Immature natural killer cell (primary cell): ENCODE measurements around the gene FRMD4A. TPM values are rescaled to one million over a fixed set of nuclear protein-coding genes. Genes with fewer than 3 reads are reported as not detected.

ENCODE experiments used
- DNase-seq, 3 donors: peaks; one replicate each; pipeline ENCODE4 v3.0.0; 2022; ENCODE audit warnings: mixed read lengths in 1 of 3
- H3K27ac Mint-ChIP-seq, 6 donors: one replicate each; pipeline ENCODE4 v1.8.0; 2020; ENCODE audit warnings: mixed read lengths in 6 of 6, mild to moderate bottlenecking in 5 of 6, inconsistent platforms in 4 of 6, moderate library complexity in 3 of 6
- H3K27me3 Mint-ChIP-seq, 3 donors: one replicate each; pipeline ENCODE4 v1.8.0; 2020 to 2021; ENCODE audit warnings: low read depth in 3 of 3, mild to moderate bottlenecking in 3 of 3, mixed read lengths in 3 of 3, moderate library complexity in 3 of 3, inconsistent platforms in 1 of 3
- H3K36me3 Mint-ChIP-seq, 3 donors: one replicate each; pipeline ENCODE4 v1.8.0; 2020; ENCODE audit warnings: mixed read lengths in 3 of 3, inconsistent platforms in 2 of 3, mild to moderate bottlenecking in 2 of 3
- H3K4me1 Mint-ChIP-seq, 2 donors: one replicate each; pipeline ENCODE4 v1.8.0; 2020; ENCODE audit warnings: inconsistent platforms in 2 of 2, mild to moderate bottlenecking in 2 of 2, mixed read lengths in 2 of 2, moderate library complexity in 1 of 2
- H3K4me3 Mint-ChIP-seq, 5 donors: one replicate each; pipeline ENCODE4 v1.8.0; 2020; ENCODE audit warnings: mild to moderate bottlenecking in 5 of 5, mixed read lengths in 5 of 5, inconsistent platforms in 3 of 5, moderate library complexity in 3 of 5
- H3K9me3 Mint-ChIP-seq, 6 donors: one replicate each; pipeline ENCODE4 v1.8.0; 2020; ENCODE audit warnings: mild to moderate bottlenecking in 6 of 6, mixed read lengths in 6 of 6, inconsistent platforms in 4 of 6, moderate library complexity in 3 of 6
- polyA plus RNA-seq, 3 donors: library from polyadenylated mRNA; unstranded; fragments of 300-500 nt; fragmentation: Illumina TruSeq; gene quantifications; one replicate each; pipeline ENCODE4 v1.2.3, GENCODE V29; 2021

FRMD4A gene
- polyA plus RNA-seq, 3 donors from 2014 or later: 0.48 TPM; not detected in 2

DNA sequence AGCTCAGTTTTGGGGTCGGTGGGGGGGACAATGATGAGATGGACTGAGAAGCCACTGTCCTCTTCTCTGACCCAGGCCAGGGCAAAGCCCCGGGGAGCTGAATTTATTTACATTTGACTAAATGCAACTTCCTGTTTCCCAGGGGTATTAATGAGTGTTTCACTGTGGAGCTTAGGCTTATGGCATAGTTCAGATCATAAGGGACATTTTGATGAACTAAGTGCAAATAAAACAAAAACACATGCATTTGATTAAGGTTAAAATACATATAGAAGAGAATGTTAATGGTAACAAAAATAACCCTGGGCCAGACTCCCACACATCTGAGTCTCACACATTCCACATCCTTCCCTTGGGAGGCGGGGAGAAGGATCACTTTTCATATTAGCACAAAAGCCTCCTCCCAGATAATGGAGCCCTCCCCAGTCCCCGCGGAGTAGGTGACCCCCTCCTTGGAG lies 320.6 kb downstream of the FRMD4A start:
- Mint-ChIP-seq H3K36me3 (peaks cover 0 to 6% (median 0%) of the 10 kb centered on the region in 3 donors), H3K27ac (no peak overlapping the region), H3K4me3 (peak overlapping the region; percentile 51 to 87 (median 75)), H3K9me3 (no peaks in the 10 kb centered on the region), H3K4me1 (peaks cover 25 to 30% of the 10 kb centered on the region in 2 donors), H3K27me3 (peaks cover 16 to 35% (median 17%) of the 10 kb centered on the region in 3 donors)
- DNase-seq: no peak

- H3K27me3 Mint-ChIP-seq: peaks cover 17 to 35% (median 20%) of the 10 kb centered on the region in 3 donors
- peaks cover 25 to 30% of the 10 kb centered on the region in 2 donors for H3K4me1 Mint-ChIP-seq
- peak overlapping the region in 1 of 6 donors; percentile 42 for H3K27ac Mint-ChIP-seq
- no peaks in the 10 kb centered on the region for H3K9me3 Mint-ChIP-seq
- peaks cover 0 to 6% (median 0%) of the 10 kb centered on the region in 3 donors for H3K36me3 Mint-ChIP-seq
- DNase-seq: peak; percentile 5 to 18 (median 6)
- H3K4me3 Mint-ChIP-seq: peak overlapping the region; percentile 51 to 87 (median 75)
These were observed 321.2 kb downstream of the FRMD4A start for GRCh38 chr10:14009371-14010100.

DNA sequence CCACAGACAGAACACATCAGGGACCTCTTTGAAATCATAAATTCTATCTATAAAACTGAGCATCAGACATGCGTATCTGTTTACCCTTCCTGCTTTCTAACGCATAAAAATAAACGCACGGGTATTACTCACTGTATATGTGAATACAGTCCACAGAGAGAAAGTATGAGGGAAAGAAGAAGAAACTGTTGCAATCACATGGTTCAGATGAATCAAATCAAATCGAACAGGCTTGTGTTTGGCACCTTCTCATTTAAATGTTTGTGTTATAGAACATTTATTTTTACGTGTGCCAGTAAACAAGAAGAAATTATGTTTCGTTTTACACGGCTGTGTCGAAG lies 322.0 kb downstream of the FRMD4A start:
- Mint-ChIP-seq H3K27ac (no peak overlapping the region), H3K9me3 (no peaks in the 10 kb centered on the region), H3K4me3 (peak overlapping the region in 4 of 5 donors; percentile 25 to 87 (median 56)), H3K36me3 (peaks cover 0 to 6% (median 0%) of the 10 kb centered on the region in 3 donors), H3K27me3 (peaks cover 17 to 35% (median 20%) of the 10 kb centered on the region in 3 donors), H3K4me1 (peaks cover 25 to 30% of the 10 kb centered on the region in 2 donors)
- no peak for DNase-seq

- H3K4me3 Mint-ChIP-seq: no peak overlapping the region
- peaks cover 8 to 31% (median 9%) of the 10 kb centered on the region in 3 donors for H3K27me3 Mint-ChIP-seq
- no peaks in the 10 kb centered on the region for H3K36me3 Mint-ChIP-seq
- DNase-seq: no peak
- no peaks in the 10 kb centered on the region for H3K9me3 Mint-ChIP-seq
- H3K27ac Mint-ChIP-seq: no peak overlapping the region
- H3K4me1 Mint-ChIP-seq: peaks cover 16 to 21% of the 10 kb centered on the region in 2 donors
These were observed 326.2 kb downstream of the FRMD4A start for GRCh38 chr10:14004536-14004935.

GRCh38 chr10:14003517-14004184 lies 327.1 kb downstream of the FRMD4A start:
- Mint-ChIP-seq H3K4me3 (no peak overlapping the region), H3K27ac (no peak overlapping the region), H3K4me1 (peaks cover 10 to 12% of the 10 kb centered on the region in 2 donors), H3K36me3 (no peaks in the 10 kb centered on the region), H3K9me3 (peaks cover 0 to 2% (median 0%) of the 10 kb centered on the region in 6 donors), H3K27me3 (peaks cover 5 to 27% (median 8%) of the 10 kb centered on the region in 3 donors)
- no peak for DNase-seq

GRCh38 chr10:14001298-14002040 lies 329.3 kb downstream of the FRMD4A start:
- H3K4me3 Mint-ChIP-seq: no peak overlapping the region

GRCh38 chr10:13998163-13998835 lies 332.4 kb downstream of the FRMD4A start:
- no peak for DNase-seq
- H3K27ac Mint-ChIP-seq: no peak overlapping the region
- no peaks in the 10 kb centered on the region for H3K36me3 Mint-ChIP-seq
- H3K4me1 Mint-ChIP-seq: no peaks in the 10 kb centered on the region
- peaks cover 0 to 3% (median 0%) of the 10 kb centered on the region in 6 donors for H3K9me3 Mint-ChIP-seq
- peaks cover 2 to 10% (median 3%) of the 10 kb centered on the region in 3 donors for H3K27me3 Mint-ChIP-seq
- no peak overlapping the region for H3K4me3 Mint-ChIP-seq

More at GRCh38 chr10:14001298-14002040, 329.3 kb downstream of the FRMD4A start:
- Mint-ChIP-seq H3K27ac (no peak overlapping the region), H3K27me3 (peaks cover 6 to 13% (median 8%) of the 10 kb centered on the region in 3 donors), H3K4me1 (no peaks in the 10 kb centered on the region), H3K9me3 (peaks cover 0 to 3% (median 0%) of the 10 kb centered on the region in 6 donors), H3K36me3 (no peaks in the 10 kb centered on the region)
- no peak for DNase-seq

DNA sequence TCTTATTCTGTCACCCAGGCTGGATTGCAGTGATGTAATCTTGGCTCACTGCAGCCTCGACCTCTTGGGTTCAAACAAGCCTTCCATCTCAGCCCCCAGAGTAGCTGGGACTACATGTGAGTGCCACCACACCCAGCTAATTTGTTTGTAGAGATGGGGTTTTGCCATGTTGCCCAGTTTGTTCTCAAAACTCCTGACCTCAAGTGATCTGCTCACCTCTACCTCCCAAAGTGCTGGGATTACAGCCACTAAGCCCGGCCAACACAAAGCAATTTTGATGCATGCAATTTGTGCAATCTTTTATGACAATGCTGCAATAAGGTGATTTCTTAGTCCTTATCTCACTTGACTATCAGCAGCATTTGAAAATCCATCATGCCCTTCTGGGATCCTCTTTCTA lies 333.1 kb downstream of the FRMD4A start:
- H3K4me1 Mint-ChIP-seq: no peaks in the 10 kb centered on the region
- H3K9me3 Mint-ChIP-seq: peaks cover 0 to 3% (median 0%) of the 10 kb centered on the region in 6 donors
- peaks cover 2 to 9% (median 3%) of the 10 kb centered on the region in 3 donors for H3K27me3 Mint-ChIP-seq
- H3K27ac Mint-ChIP-seq: no peak overlapping the region
- DNase-seq: no peak
- H3K36me3 Mint-ChIP-seq: no peaks in the 10 kb centered on the region
- H3K4me3 Mint-ChIP-seq: no peak overlapping the region

DNA sequence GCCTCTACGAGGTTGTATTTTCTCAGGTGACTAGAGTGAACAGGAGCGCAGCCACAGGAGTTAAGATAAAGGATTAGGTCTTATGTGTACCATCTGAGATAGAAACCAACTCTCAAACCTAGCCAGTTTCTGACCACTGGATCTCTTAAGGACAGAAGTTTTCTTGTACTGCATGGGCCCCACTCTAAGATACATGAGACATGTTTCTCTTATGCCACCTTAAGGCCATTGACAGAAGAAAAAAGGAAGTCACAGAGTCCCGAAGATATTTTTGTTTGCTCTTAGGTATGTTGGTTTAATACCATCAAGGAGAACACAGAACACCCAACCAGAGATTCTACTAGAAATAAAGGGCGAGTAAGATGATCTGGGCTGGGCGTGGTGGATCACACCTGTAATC lies 335.8 kb downstream of the FRMD4A start:
- H3K4me3 Mint-ChIP-seq: no peak overlapping the region
- H3K9me3 Mint-ChIP-seq: peaks cover 0 to 3% (median 0%) of the 10 kb centered on the region in 6 donors
- no peak overlapping the region for H3K27ac Mint-ChIP-seq
- no peak for DNase-seq
- no peaks in the 10 kb centered on the region for H3K36me3 Mint-ChIP-seq
- no peaks in the 10 kb centered on the region for H3K4me1 Mint-ChIP-seq
- peaks cover 2 to 8% (median 6%) of the 10 kb centered on the region in 3 donors for H3K27me3 Mint-ChIP-seq

DNA sequence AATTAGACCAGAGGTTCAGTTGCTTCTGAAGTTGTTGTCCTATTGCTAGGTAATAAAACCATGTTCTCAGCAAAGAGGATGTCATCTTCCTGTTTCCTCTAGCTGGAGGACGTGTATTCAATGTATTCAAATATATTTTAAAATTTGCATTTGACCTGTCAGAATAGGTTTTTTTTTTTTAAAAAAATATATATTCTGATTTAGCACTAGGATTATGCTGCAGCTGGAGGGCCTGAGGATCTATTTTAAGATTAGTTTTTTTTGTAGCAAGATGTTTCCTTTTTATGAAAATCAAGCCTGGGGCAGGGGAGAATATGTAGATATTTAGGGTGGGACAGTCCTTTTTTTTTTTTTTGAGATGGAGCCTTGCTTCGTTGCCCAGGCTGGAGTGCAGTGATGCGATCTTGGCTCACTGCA lies 337.0 kb downstream of the FRMD4A start:
- Mint-ChIP-seq H3K4me3 (no peak overlapping the region), H3K27ac (no peak overlapping the region)
- DNase-seq: no peak

DNA sequence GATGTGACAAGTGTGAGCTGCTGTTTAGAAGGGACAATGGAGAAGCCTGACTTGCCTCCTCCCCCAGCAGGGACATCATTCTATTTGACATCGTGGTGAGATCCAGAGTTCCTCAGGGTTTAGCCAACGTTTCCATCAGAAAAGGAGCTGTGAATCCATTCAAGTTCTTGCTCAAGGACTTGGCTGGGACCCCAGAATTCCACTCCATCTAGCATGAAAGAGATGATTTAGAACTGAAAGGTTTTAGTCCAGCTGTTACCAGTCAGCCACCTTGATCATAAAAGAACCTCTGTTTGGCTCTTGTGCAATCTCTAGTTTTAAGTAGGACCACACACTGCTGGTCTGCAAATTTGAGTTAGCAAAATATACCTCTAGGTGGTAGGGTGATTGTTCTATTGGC lies 337.6 kb downstream of the FRMD4A start:
- Mint-ChIP-seq H3K9me3 (no peaks in the 10 kb centered on the region), H3K27me3 (peaks cover 2 to 8% (median 5%) of the 10 kb centered on the region in 3 donors), H3K4me1 (no peaks in the 10 kb centered on the region), H3K4me3 (no peak overlapping the region), H3K36me3 (no peaks in the 10 kb centered on the region), H3K27ac (no peak overlapping the region)
- DNase-seq: no peak

More for the DNA sequence above, 337.0 kb downstream of the FRMD4A start:
- H3K9me3 Mint-ChIP-seq: peaks cover 0 to 2% (median 0%) of the 10 kb centered on the region in 6 donors
- no peaks in the 10 kb centered on the region for H3K36me3 Mint-ChIP-seq
- H3K27me3 Mint-ChIP-seq: peaks cover 2 to 8% (median 6%) of the 10 kb centered on the region in 3 donors
- no peaks in the 10 kb centered on the region for H3K4me1 Mint-ChIP-seq

- no peak overlapping the region for H3K27ac Mint-ChIP-seq
These were observed 339.4 kb downstream of the FRMD4A start for GRCh38 chr10:13991353-13991752.

DNA sequence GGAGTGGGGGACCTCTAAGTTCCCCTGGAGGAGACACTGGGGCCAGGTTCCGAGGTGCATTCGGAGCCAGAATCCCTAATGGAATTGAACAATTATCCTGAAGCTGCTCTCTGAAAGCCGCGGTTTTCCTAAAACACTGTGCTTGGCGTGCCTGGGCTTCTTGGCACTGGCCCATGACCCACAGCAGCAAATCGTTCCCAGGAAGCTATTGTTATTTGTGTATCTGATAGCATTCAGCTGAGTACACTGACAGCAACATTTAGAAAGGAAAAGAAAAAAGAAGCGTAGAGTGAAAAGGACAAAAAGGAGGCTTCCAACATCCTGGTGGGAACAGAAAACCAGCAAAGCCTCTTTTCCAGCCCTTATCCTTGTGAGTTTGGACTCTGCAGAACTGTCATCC lies 339.8 kb downstream of the FRMD4A start:
- H3K27ac Mint-ChIP-seq: no peak overlapping the region
- no peak overlapping the region for H3K4me3 Mint-ChIP-seq
- no peaks in the 10 kb centered on the region for H3K4me1 Mint-ChIP-seq

More at GRCh38 chr10:13991353-13991752, 339.4 kb downstream of the FRMD4A start:
- H3K27me3 Mint-ChIP-seq: peaks cover 2 to 8% (median 5%) of the 10 kb centered on the region in 3 donors
- H3K9me3 Mint-ChIP-seq: no peaks in the 10 kb centered on the region
- no peak for DNase-seq
- H3K4me1 Mint-ChIP-seq: no peaks in the 10 kb centered on the region
- no peak overlapping the region for H3K4me3 Mint-ChIP-seq
- no peaks in the 10 kb centered on the region for H3K36me3 Mint-ChIP-seq

More for the DNA sequence above, 339.8 kb downstream of the FRMD4A start:
- H3K9me3 Mint-ChIP-seq: no peaks in the 10 kb centered on the region
- no peaks in the 10 kb centered on the region for H3K36me3 Mint-ChIP-seq
- DNase-seq: no peak
- peaks cover 0 to 6% (median 5%) of the 10 kb centered on the region in 3 donors for H3K27me3 Mint-ChIP-seq
